AG09319 (cell line): ENCODE data around the gene SLC44A1.

Experiments
- DNase-seq: peaks from one replicate; pipeline ENCODE4 v3.0.0-alpha.2; 2010; ENCODE audit warnings: low read depth; ENCODE audit errors: extremely low read depth
- TF ChIP-seq, protein P1 (sequence below): IDR thresholded peaks from 2 replicates; pipeline ENCODE4 v1.5.1; 2011; ENCODE audit warnings: low read depth, mild to moderate bottlenecking, inconsistent platforms, low read length, moderate library complexity

The SLC44A1 gene

GRCh38 chr9:105270711-105271110 lies 26.3 kb downstream of the SLC44A1 start:
- TF ChIP-seq, protein P1, sequence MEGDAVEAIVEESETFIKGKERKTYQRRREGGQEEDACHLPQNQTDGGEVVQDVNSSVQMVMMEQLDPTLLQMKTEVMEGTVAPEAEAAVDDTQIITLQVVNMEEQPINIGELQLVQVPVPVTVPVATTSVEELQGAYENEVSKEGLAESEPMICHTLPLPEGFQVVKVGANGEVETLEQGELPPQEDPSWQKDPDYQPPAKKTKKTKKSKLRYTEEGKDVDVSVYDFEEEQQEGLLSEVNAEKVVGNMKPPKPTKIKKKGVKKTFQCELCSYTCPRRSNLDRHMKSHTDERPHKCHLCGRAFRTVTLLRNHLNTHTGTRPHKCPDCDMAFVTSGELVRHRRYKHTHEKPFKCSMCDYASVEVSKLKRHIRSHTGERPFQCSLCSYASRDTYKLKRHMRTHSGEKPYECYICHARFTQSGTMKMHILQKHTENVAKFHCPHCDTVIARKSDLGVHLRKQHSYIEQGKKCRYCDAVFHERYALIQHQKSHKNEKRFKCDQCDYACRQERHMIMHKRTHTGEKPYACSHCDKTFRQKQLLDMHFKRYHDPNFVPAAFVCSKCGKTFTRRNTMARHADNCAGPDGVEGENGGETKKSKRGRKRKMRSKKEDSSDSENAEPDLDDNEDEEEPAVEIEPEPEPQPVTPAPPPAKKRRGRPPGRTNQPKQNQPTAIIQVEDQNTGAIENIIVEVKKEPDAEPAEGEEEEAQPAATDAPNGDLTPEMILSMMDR, result no peak
- no peak for DNase-seq

DNA sequence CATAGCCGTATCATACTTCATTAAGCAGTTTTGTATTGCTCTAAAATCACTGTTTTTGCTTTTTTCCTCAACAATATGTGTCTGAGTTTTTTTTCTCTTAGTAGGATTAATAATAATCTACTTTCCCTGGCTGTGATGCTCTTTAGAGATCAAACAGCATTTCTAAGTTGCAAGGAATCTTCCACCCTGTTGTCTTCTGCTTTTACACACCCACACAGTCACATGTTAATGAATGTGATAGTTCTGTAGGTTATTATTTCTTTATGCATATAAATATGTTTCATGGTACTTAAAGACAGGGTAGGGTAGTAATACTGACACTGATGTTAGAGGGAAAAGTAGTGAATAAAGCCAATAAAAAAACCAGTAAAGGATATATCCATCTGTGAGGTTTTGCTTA lies 29.3 kb downstream of the SLC44A1 start:
- TF ChIP-seq, protein P1, result no peak
- DNase-seq, result no peak

DNA sequence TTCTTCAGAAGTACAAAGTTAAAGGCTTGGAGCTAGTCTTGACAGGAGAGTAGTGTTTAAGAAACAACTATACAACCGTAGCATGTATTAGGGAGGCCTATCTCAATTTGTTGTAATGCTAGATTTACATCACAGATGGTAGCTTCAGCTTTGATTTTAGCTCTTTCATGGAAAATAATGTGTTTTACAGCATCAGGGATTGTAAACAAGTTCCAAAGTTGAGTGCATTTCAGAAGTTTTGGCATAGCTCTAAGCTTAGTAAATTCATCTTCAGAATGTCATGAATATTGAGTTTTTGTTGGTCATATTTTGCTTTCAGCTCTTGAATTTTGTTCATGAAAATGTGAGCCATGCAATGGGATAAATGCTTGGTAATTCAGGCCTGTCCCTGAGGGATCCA lies 30.7 kb downstream of the SLC44A1 start:
- TF ChIP-seq, protein P1, result no peak
- no peak for DNase-seq

GRCh38 chr9:105275938-105276337 lies 31.5 kb downstream of the SLC44A1 start:
- DNase-seq, result no peak
- TF ChIP-seq, protein P1, result no peak

DNA sequence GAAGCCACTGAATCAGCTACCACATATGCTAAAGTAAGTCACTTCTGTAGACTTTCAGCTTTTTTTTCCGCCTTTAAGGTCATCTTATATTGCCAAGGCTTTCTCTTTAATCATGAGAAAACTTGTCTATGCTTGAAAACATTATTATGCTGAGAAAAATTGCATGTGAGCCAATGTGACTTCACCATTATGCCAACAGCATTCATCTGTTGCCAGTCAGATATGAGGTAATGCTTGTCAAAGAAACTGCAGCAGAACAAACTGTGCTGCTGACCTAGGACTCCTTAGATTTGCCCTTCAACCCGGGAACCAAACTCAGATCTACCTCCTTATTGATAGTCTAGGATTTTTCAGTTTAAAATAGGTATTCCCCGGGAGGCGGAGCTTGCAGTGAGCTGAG lies 34.3 kb downstream of the SLC44A1 start:
- TF ChIP-seq, protein P1, result no peak
- DNase-seq, result no peak

DNA sequence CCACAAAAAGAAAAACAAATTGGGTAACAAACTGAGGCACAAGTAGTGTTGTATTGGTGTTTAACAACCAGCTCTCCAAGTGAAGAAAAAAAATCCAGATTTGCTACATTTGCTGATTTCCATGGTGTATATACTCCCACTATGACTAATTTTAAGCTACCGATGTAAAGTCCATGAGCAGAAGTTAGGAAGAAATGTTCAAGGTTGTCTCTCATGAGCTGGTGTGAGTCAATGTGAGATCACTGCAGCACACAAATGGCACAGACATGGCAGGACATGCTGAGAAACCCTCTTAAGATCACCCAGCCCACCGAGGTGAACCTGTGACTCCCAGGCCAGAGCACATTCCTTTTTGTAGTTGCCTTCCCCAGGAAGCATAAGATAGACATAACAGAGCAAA lies 36.2 kb downstream of the SLC44A1 start:
- TF ChIP-seq, protein P1, result no peak
- no peak for DNase-seq

DNA sequence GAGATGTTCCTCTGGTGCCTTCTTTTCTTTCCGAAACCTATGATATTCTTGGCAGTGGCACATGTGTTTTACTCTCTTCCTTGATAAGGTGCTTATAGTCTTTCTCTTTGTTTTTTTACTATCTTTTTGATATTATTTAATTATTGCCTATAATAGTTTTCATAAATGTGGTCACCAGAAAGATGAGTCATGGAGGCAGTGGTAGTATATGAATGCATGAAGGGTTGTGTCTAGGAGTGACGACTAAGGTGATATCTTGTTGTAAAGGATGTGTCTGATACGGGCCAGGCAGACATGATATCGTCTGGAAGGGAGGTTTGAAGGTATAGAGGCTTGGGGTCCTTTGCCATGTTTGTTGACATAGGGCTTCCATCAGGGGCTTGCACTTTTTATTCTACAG lies 36.8 kb downstream of the SLC44A1 start:
- TF ChIP-seq, protein P1, result no peak
- DNase-seq, result no peak
